Measurements from ENCODE around the gene RANBP3L.

Gene RANBP3L

DNA sequence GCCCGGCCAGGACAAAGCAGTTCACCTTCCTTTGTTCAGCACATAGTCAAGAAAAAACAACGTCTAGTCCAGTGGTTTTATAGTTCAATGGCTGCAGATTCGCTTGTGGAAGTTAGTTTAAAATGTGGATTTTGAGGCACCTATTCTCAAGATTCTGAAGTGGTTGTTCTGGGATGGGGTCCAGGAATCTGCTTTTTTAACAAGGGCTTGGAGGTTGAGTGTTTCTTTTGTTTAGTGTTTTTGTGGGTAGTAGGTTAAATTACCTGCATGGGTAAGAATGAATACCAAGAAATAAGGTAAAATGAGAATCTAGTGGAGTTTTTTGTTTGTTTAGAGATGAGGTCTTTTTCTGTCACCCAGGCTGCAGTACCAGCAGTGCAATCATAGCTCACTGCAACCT, 31.5 kb downstream of the RANBP3L start:
- no peaks in the 10 kb centered on the region for H3K27me3 ChIP-seq (ENCODE audit: control insufficient read depth, insufficient read depth, low read length, poor library complexity, severe bottlenecking)
- no peak overlapping the region for H3K4me3 ChIP-seq (ENCODE audit: insufficient read depth, low read depth, low read length)
- 87 to 96% methylated on average over 3 of the region's 3 CpGs for WGBS, 2 experiments
- H3K4me1 ChIP-seq (ENCODE audit: control insufficient read depth, insufficient read depth, low read length), result no peaks in the 10 kb centered on the region
- no peak overlapping the region for H3K27ac ChIP-seq (ENCODE audit: insufficient read depth, low read depth, low read length, poor library complexity, severe bottlenecking)
- no peaks in the 10 kb centered on the region for H3K36me3 ChIP-seq (ENCODE audit: control insufficient read depth, insufficient read depth, low read length)
- H3K9me3 ChIP-seq (ENCODE audit: control insufficient read depth, low read length), result no peaks in the 10 kb centered on the region

DNA sequence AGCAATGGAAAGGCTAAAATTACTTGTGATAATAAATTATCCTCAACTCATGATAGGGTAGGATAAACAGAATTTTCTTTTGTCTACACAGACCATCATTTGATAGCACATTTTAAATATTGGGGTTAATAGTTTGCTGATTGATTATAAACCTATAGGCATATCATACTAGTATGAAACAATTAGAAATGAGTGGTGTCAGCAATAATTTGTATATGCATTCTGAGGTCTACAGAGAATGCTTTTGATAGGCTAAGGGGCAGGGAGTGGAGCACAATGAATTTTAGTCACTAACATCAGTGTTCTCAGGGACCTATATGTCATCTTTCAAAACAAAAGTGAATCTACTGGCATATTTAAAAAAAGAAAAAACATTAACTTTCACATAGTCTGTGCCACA, 32.2 kb downstream of the RANBP3L start:
- Histone ChIP-seq H3K4me1 (ENCODE audit: control insufficient read depth, insufficient read depth, low read length) (no peaks in the 10 kb centered on the region), H3K27ac (ENCODE audit: insufficient read depth, low read depth, low read length, poor library complexity, severe bottlenecking) (no peak overlapping the region), H3K27me3 (ENCODE audit: control insufficient read depth, insufficient read depth, low read length, poor library complexity, severe bottlenecking) (no peaks in the 10 kb centered on the region), H3K36me3 (ENCODE audit: control insufficient read depth, insufficient read depth, low read length) (no peaks in the 10 kb centered on the region), H3K4me3 (ENCODE audit: insufficient read depth, low read depth, low read length) (no peak overlapping the region), H3K9me3 (ENCODE audit: control insufficient read depth, low read length) (no peaks in the 10 kb centered on the region)

DNA sequence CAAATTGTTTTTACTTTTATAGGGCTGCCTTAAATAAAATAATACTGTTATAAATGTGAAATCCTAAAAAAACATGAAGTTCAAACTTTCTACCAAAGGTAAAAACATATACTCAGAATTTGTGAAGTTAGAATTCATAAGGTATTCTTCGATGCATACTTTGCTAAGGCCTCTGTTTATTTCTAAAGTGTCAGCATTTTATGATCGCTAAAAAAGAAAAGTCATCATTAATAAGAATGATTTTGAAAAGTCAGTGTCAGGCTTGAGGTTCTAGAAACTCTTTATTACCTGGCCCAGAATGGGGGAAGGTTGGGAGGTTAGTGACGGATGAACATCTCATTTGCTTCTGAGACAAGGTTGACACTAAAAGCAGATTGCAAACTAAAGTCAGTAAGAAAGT, 33.8 kb downstream of the RANBP3L start:
- H3K4me3 ChIP-seq (ENCODE audit: insufficient read depth, low read depth, low read length), result no peak overlapping the region
- H3K9me3 ChIP-seq (ENCODE audit: control insufficient read depth, low read length), result no peaks in the 10 kb centered on the region
- no peaks in the 10 kb centered on the region for H3K36me3 ChIP-seq (ENCODE audit: control insufficient read depth, insufficient read depth, low read length)
- 95 to 97% methylated on average over 3 of the region's 3 CpGs for WGBS, 2 experiments
- H3K4me1 ChIP-seq (ENCODE audit: control insufficient read depth, insufficient read depth, low read length), result no peaks in the 10 kb centered on the region
- H3K27me3 ChIP-seq (ENCODE audit: control insufficient read depth, insufficient read depth, low read length, poor library complexity, severe bottlenecking), result no peaks in the 10 kb centered on the region
- H3K27ac ChIP-seq (ENCODE audit: insufficient read depth, low read depth, low read length, poor library complexity, severe bottlenecking), result no peak overlapping the region

DNA sequence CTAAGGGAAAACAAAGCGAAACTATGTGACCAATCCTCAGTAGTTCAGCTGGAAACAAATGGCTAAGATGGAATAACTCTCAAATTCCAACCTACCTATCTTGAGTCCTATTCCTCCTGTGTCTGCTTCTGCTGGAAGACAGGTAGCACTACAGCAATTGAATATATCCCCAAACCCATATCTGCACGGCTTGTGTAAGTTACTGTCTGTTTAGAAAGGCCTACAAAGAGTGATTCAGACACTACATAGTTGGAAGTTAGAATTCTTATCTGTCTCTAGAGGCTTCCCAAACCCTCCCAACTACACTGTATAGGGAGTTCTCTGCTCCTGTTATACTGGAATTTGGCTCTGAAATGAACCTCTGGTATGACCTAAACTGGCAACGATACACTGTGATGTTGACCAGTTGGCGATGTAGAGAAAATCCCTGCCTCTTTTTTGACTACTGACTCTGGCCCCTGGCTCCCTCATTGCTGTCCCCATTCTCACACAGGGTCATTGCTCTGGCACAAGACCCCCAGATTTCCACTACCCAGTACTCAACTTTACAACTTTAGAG, 37.4 kb downstream of the RANBP3L start:
- no peaks in the 10 kb centered on the region for H3K4me1 ChIP-seq (ENCODE audit: control insufficient read depth, insufficient read depth, low read length)
- no peaks in the 10 kb centered on the region for H3K36me3 ChIP-seq (ENCODE audit: control insufficient read depth, insufficient read depth, low read length)
- 96 to 97% methylated on average over 3 to 4 of the region's 4 CpGs for WGBS, 2 experiments
- no peaks in the 10 kb centered on the region for H3K9me3 ChIP-seq (ENCODE audit: control insufficient read depth, low read length)
- H3K27me3 ChIP-seq (ENCODE audit: control insufficient read depth, insufficient read depth, low read length, poor library complexity, severe bottlenecking), result no peaks in the 10 kb centered on the region
- H3K4me3 ChIP-seq (ENCODE audit: insufficient read depth, low read depth, low read length), result no peak overlapping the region
- no peak overlapping the region for H3K27ac ChIP-seq (ENCODE audit: insufficient read depth, low read depth, low read length, poor library complexity, severe bottlenecking)

DNA sequence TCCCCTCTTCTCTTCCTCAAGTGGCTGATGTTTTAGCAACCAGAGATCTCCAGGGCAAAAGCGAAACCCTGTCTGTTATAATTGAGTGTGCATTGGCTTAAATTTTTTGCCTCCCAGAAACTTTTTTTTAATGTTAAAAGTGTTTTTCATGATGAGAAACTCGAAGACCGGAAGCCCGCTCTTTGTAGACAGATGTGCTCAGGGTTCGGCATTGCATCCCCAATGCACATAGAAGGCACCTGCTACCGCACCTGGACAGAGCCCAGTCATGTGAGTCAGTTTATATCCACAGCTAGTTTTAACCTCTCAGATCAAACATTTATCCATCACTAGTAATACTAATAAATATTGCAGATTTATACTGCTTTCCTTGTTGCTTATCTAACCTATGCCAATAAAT, 40.5 kb downstream of the RANBP3L start:
- Histone ChIP-seq H3K4me1 (ENCODE audit: control insufficient read depth, insufficient read depth, low read length) (no peaks in the 10 kb centered on the region), H3K4me3 (ENCODE audit: insufficient read depth, low read depth, low read length) (no peak overlapping the region), H3K27me3 (ENCODE audit: control insufficient read depth, insufficient read depth, low read length, poor library complexity, severe bottlenecking) (no peaks in the 10 kb centered on the region), H3K27ac (ENCODE audit: insufficient read depth, low read depth, low read length, poor library complexity, severe bottlenecking) (no peak overlapping the region), H3K9me3 (ENCODE audit: control insufficient read depth, low read length) (no peaks in the 10 kb centered on the region), H3K36me3 (ENCODE audit: control insufficient read depth, insufficient read depth, low read length) (no peaks in the 10 kb centered on the region)
- 95 to 97% methylated on average over 6 of the region's 6 CpGs for WGBS, 2 experiments

DNA sequence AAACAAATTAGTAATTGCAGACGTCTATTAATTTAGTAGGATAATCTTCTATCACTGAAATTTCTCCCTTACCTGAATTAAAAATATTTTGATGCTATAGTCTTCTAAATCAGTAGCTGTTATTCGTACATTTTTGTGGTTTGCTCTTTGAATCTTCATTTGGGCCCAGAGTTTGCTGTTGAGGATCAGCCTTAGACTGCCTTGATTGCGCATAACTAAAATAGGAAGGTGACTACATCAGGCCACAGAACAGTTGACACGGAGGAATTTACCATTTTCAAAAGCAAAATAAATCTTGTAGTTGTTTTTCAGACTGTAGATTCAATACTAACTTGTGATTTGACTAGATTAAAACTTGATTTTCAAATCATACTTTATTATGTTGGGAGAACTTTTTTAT, 48.1 kb downstream of the RANBP3L start:
- Histone ChIP-seq H3K27ac (ENCODE audit: insufficient read depth, low read depth, low read length, poor library complexity, severe bottlenecking) (no peak overlapping the region), H3K4me3 (ENCODE audit: insufficient read depth, low read depth, low read length) (no peak overlapping the region), H3K36me3 (ENCODE audit: control insufficient read depth, insufficient read depth, low read length) (no peaks in the 10 kb centered on the region), H3K9me3 (ENCODE audit: control insufficient read depth, low read length) (no peaks in the 10 kb centered on the region), H3K27me3 (ENCODE audit: control insufficient read depth, insufficient read depth, low read length, poor library complexity, severe bottlenecking) (no peaks in the 10 kb centered on the region), H3K4me1 (ENCODE audit: control insufficient read depth, insufficient read depth, low read length) (no peaks in the 10 kb centered on the region)
- 70 to 92% methylated on average over 2 to 4 of the region's 4 CpGs for WGBS, 2 experiments

DNA sequence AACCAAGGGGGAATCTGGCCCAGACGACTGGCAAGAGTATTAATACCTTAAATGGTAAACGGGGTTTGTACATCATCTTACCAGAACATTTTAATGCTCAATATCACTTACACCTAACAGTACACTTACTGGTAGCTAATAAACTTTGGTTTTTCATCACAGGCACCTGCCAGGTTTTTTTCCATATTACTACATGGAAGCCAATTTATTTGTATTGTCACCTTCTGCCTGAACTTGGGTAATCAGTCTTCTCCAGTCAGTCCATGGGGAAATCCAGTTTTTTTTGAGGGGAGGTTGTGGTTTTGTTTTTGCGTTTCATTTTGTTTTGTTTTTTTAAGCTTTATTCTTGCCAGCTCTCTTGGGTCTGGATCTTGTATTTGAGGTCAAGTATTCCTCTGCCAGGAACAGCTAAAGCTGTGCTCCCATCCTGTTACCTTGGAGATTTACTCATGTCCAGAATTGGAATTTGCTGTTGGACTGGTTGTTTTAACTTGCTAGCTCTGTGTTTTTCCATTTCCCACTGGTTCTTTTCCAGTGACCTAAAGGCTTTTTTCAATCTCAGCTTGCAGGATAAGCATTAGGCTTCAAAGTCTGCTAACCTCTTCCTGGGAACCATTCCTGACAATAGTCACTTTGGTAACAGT, 48.9 kb downstream of the RANBP3L start:
- no peaks in the 10 kb centered on the region for H3K27me3 ChIP-seq (ENCODE audit: control insufficient read depth, insufficient read depth, low read length, poor library complexity, severe bottlenecking)
- no peaks in the 10 kb centered on the region for H3K9me3 ChIP-seq (ENCODE audit: control insufficient read depth, low read length)
- H3K4me3 ChIP-seq (ENCODE audit: insufficient read depth, low read depth, low read length), result no peak overlapping the region
- no peaks in the 10 kb centered on the region for H3K36me3 ChIP-seq (ENCODE audit: control insufficient read depth, insufficient read depth, low read length)
- 92% methylated on average over 3 of the region's 3 CpGs for WGBS, 2 experiments
- no peak overlapping the region for H3K27ac ChIP-seq (ENCODE audit: insufficient read depth, low read depth, low read length, poor library complexity, severe bottlenecking)
- no peaks in the 10 kb centered on the region for H3K4me1 ChIP-seq (ENCODE audit: control insufficient read depth, insufficient read depth, low read length)

DNA sequence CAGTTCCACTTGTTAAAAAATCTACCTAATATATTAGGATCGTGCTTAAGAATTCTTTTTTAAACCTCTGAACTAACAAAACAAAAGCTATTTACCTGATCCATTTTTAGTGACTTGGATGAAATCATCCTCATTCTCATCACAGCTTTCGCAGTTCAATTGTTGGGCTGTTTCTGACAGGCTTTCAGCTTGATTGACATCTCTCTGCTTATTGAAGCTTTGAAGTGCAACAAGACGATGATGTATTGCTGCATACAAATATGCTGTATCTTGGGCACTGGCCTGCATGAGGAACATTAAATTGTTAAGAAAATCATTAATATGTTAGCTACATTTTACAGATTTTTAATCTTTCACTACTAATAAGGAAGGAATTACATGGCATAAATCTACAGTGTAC, 50.5 kb downstream of the RANBP3L start:
- Histone ChIP-seq H3K4me3 (ENCODE audit: insufficient read depth, low read depth, low read length) (no peak overlapping the region), H3K9me3 (ENCODE audit: control insufficient read depth, low read length) (no peaks in the 10 kb centered on the region), H3K27ac (ENCODE audit: insufficient read depth, low read depth, low read length, poor library complexity, severe bottlenecking) (no peak overlapping the region), H3K27me3 (ENCODE audit: control insufficient read depth, insufficient read depth, low read length, poor library complexity, severe bottlenecking) (no peaks in the 10 kb centered on the region), H3K36me3 (ENCODE audit: control insufficient read depth, insufficient read depth, low read length) (no peaks in the 10 kb centered on the region), H3K4me1 (ENCODE audit: control insufficient read depth, insufficient read depth, low read length) (no peaks in the 10 kb centered on the region)
- 95 to 97% methylated on average over 3 of the region's 3 CpGs for WGBS, 2 experiments

DNA sequence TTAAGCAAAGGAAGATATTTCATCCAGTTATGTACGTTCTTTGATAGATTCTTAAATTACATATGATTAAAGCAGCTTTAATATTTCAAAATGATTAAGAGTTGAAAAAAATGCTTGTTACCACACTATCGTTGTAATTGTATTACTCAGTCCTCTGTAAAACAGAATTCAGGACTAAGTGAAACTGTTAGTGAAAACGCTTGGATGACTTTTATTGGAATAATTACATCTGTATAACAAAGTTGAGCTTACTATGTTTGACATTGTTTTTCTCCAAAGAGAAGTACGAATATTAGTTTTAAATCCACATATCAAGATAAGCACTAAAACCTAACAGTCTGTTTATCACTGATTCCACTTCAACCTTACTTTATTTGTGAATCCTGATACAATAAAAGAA, 51.3 kb downstream of the RANBP3L start:
- WGBS, 2 experiments, result 100% methylated on average over 1 to 4 of the region's 4 CpGs
- no peak overlapping the region for H3K27ac ChIP-seq (ENCODE audit: insufficient read depth, low read depth, low read length, poor library complexity, severe bottlenecking)
- H3K36me3 ChIP-seq (ENCODE audit: control insufficient read depth, insufficient read depth, low read length), result no peaks in the 10 kb centered on the region
- no peak overlapping the region for H3K4me3 ChIP-seq (ENCODE audit: insufficient read depth, low read depth, low read length)
- no peaks in the 10 kb centered on the region for H3K9me3 ChIP-seq (ENCODE audit: control insufficient read depth, low read length)
- no peaks in the 10 kb centered on the region for H3K27me3 ChIP-seq (ENCODE audit: control insufficient read depth, insufficient read depth, low read length, poor library complexity, severe bottlenecking)
- H3K4me1 ChIP-seq (ENCODE audit: control insufficient read depth, insufficient read depth, low read length), result no peaks in the 10 kb centered on the region

DNA sequence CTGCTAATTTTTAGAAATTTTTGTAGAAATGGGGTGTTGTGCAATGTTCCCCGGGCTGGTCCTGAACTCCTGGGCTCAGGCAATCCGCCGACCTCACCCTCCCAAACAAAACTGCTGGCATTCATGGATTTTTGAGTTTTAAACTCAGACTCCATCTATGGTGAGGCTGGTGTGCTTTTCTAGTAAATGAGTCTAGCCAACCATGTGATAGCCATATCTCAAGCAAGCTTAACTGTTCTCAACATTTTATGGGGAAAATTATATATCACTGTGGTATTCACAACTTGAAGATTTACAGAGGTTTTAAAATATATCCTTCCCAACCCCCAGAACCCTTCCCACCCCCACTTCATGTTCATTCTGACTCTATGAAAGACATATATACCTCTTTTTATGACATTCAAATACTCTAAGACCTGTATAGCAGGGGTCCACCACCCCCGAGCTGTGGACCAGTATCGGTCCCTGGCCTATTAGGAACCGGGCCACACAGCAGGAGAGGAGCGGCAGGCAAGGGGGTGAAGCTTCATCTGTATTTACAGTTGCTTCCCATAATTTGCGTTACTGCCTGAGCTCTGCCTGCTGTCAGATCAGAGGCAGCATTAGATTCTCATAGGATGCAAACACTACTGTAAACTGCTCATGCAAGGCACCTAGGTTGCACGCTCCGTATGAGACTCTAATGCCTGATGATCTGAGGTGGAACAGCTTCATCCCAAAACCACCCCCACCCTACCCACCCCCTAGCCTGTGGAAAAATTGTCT, 55.5 kb downstream of the RANBP3L start:
- H3K9me3 ChIP-seq (ENCODE audit: control insufficient read depth, low read length), result no peaks in the 10 kb centered on the region
- WGBS, 2 experiments, result 92 to 94% methylated on average over 10 of the region's 10 CpGs
- H3K27ac ChIP-seq (ENCODE audit: insufficient read depth, low read depth, low read length, poor library complexity, severe bottlenecking), result no peak overlapping the region
- H3K27me3 ChIP-seq (ENCODE audit: control insufficient read depth, insufficient read depth, low read length, poor library complexity, severe bottlenecking), result no peaks in the 10 kb centered on the region
- H3K4me3 ChIP-seq (ENCODE audit: insufficient read depth, low read depth, low read length), result no peak overlapping the region
- no peaks in the 10 kb centered on the region for H3K4me1 ChIP-seq (ENCODE audit: control insufficient read depth, insufficient read depth, low read length)
- no peaks in the 10 kb centered on the region for H3K36me3 ChIP-seq (ENCODE audit: control insufficient read depth, insufficient read depth, low read length)

Measured in ectodermal cell (in vitro differentiated cells).